HEK293T (cell line): Measurements from ENCODE around the gene SMIM1.
"Not testable (repeated sequence)": the region's sequence is repeated elsewhere in the genome, so short reads cannot be mapped to it uniquely, and the experiment has no call there.

ENCODE experiments used
- CTCF ChIA-PET: fragments of 350-600 bp; formaldehyde crosslinking; extraction: SDS; loops from one replicate; lab custom pipeline; 2021; ENCODE audit warnings: antibody characterized with exemption, inconsistent platforms; lab: Yijun Ruan, JAX
- POLR2A ChIA-PET: fragments of 350-600 bp; formaldehyde crosslinking; extraction: SDS; loops from one replicate; lab custom pipeline; 2020; ENCODE audit warnings: antibody characterized with exemption, inconsistent platforms; lab: Yijun Ruan, JAX
- DNase-seq: peaks from one replicate; pipeline ENCODE4 v3.0.0; 2012; ENCODE audit warnings: mixed read lengths; ENCODE audit errors: extremely low spot score
- ARNT ChIP-seq: fragments of 450-650 bp; IDR thresholded peaks from 2 replicates; pipeline ENCODE4 v1.6.1; 2017; ENCODE audit warnings: mild to moderate bottlenecking
- BHLHE40 ChIP-seq: fragments of 450-650 bp; IDR thresholded peaks from 2 replicates; pipeline ENCODE4 v1.6.1; 2016; ENCODE audit warnings: mild to moderate bottlenecking, moderate library complexity, borderline replicate concordance
- CTBP1 ChIP-seq: fragments of 450-650 bp; IDR thresholded peaks from 2 replicates; pipeline ENCODE4 v1.6.1; 2016; ENCODE audit warnings: borderline replicate concordance
- ELF4 ChIP-seq: fragments of 450-650 bp; IDR thresholded peaks from 2 replicates; pipeline ENCODE4 v1.6.1; 2017; ENCODE audit warnings: antibody characterized with exemption
- FOXA1 ChIP-seq: fragments of 450-650 bp; IDR thresholded peaks from 2 replicates; pipeline ENCODE4 v1.6.1; 2016; ENCODE audit warnings: mild to moderate bottlenecking
- FOXM1 ChIP-seq: fragments of 450-650 bp; IDR thresholded peaks from 2 replicates; pipeline ENCODE4 v1.6.1; 2017; ENCODE audit warnings: mild to moderate bottlenecking, borderline replicate concordance
- HDGF ChIP-seq: fragments of 450-650 bp; IDR thresholded peaks from 2 replicates; pipeline ENCODE4 v1.6.1; 2017; ENCODE audit warnings: antibody characterized with exemption, borderline replicate concordance
- L3MBTL2 ChIP-seq: fragments of 450-650 bp; conservative IDR thresholded peaks from 2 replicates; pipeline ENCODE4 v1.6.1; 2016; ENCODE audit warnings: mild to moderate bottlenecking
- LEF1 ChIP-seq: fragments of 450-650 bp; IDR thresholded peaks from 2 replicates; pipeline ENCODE4 v1.6.1; 2017; ENCODE audit warnings: mild to moderate bottlenecking, borderline replicate concordance
- NFRKB ChIP-seq: fragments of 450-650 bp; IDR thresholded peaks from 2 replicates; pipeline ENCODE4 v1.6.1; 2016; ENCODE audit warnings: mild to moderate bottlenecking, moderate library complexity
- SP1 ChIP-seq: fragments of 450-650 bp; IDR thresholded peaks from 2 replicates; pipeline ENCODE4 v1.6.1; 2017
- SUZ12 ChIP-seq: fragments of 450-650 bp; IDR thresholded peaks from 2 replicates; pipeline ENCODE4 v1.6.1; 2016; ENCODE audit warnings: mild to moderate bottlenecking
- TARDBP ChIP-seq: fragments of 450-650 bp; IDR thresholded peaks from 2 replicates; pipeline ENCODE4 v1.6.1; 2016
- ZNF384 ChIP-seq: fragments of 450-650 bp; IDR thresholded peaks from 2 replicates; pipeline ENCODE4 v1.6.1; 2016
- TF ChIP-seq, protein P1 (sequence below): fragments of 450-650 bp; IDR thresholded peaks from 2 replicates; pipeline ENCODE4 v1.6.1; 2016

The SMIM1 gene

DNA sequence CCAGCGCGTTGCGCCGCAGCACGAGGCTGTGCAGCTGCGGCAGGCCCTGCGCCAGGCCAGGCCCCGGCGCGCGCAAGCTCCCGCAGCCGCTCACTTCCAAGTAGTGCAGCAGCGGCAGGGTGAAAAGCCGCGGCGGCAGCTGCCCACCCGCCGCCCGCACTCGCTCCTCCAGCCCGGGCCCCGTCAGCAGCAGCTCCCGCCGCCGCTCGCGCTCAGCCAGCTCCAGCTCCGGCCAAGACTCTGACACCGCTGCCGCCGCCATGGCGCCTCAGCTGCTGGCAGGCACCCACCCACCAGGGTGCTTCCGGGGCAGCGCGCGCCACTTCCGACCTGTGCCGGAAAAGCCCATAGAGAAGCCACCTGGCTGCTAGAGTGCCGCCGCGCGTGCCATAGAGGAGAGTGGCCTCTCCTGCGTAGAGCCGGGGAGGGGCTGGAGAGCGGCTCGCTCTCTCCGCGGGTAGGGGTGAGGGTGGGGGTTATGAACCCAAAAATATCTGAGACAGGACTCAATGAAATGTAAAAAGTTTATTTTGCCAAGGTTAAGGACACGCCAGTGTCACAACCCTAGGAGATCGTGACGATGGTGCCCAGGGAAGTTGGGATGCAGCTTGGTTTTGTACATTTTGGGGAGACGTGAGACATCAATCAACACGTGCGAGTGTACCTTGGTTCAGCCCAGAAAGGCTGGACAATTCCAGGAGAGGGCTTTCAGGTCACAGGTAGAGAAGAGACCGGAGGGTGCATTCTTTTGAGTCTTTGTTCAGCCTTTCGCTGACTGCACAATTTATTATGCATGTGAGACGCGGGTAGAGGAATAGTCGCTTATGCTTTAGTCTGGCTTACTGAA, 23.9 kb downstream of the SMIM1 start, which contains the start of gene LRRC47:
Gene LRRC47, minus strand, starts transcription at position 284 of the 847 bp plus-strand sequence. Its CDS starts 22 bp downstream, at position 262.
- TF ChIP-seq FOXM1, result no peak
- no peak for TF ChIP-seq SUZ12
- no peak for TF ChIP-seq CTBP1
- TF ChIP-seq NFRKB, result no peak
- TF ChIP-seq BHLHE40, result no peak
- TF ChIP-seq HDGF, result no peak
- no peak for TF ChIP-seq ARNT
- TF ChIP-seq, protein P1, sequence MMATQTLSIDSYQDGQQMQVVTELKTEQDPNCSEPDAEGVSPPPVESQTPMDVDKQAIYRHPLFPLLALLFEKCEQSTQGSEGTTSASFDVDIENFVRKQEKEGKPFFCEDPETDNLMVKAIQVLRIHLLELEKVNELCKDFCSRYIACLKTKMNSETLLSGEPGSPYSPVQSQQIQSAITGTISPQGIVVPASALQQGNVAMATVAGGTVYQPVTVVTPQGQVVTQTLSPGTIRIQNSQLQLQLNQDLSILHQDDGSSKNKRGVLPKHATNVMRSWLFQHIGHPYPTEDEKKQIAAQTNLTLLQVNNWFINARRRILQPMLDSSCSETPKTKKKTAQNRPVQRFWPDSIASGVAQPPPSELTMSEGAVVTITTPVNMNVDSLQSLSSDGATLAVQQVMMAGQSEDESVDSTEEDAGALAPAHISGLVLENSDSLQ, result 0 out of 2 replicates have a peak, but pooled peaks have one; percentile 24
- no peak for TF ChIP-seq ZNF384
- no peak for TF ChIP-seq FOXA1
- peak; percentile 71 for TF ChIP-seq ELF4
- CTCF ChIA-PET, result interaction anchor here (1.0 kb wide), 1 partner anchor 28 kb away, joined by 3 read pairs; no protein-coding TSS in a partner anchor
- POLR2A ChIA-PET, result interaction anchor here (0.6 to 1.7 kb wide), 11 partner anchors 9 to 62 kb away, joined by 3 to 11 read pairs (median 3); no protein-coding TSS in a partner anchor
- peak; percentile 95 for DNase-seq

DNA sequence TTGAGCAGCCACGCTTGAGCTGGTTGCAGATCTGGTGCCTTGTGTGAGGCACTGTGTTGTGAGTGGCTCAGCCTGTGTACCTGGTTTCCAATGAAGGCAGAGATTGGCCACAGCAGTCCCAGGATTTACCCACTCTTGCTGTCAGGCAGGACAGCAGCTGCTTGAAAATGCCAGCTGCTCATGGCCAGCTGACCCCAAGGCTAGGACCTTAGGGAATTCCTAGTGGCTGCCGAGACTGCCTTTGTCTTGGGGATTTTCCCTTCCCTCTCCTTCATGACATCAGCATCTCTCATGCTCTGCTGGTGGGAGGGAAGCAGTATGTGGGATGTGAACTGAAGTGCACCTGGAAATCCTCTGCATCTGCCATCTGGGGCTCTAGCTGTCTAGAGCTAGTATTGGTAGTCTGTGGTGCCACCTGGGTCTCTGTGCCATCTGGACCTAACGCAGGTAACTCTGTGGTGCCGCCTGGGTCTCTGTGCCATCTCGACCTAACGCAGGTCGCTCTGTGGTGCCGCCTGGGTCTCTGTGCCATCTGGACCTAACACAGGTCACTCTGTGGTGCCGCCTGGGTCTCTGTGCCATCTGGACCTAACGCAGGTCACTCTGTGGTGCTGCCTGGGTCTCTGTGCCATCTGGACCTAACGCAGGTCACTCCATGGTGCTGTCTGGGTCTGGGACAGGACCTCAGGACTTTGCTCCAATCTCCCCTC, 27.6 kb downstream of the SMIM1 start:
- ChIA-PET CTCF (interaction anchor here (0.6 kb wide), 1 partner anchor 451 kb away, joined by 7 read pairs; no protein-coding TSS in a partner anchor), POLR2A (no interaction called here)
- DNase-seq, result no peak
- TF ChIP-seq ZNF384 (no peak), CTBP1 (no peak), ARNT (no peak), TARDBP (no peak), NFRKB (no peak), BHLHE40 (no peak), SP1 (no peak), HDGF (no peak)

GRCh38 chr1:3800795-3801194, 28.2 kb downstream of the SMIM1 start:
- POLR2A ChIA-PET, DNase-seq, CTCF ChIA-PET: not testable (repeated sequence)

DNA sequence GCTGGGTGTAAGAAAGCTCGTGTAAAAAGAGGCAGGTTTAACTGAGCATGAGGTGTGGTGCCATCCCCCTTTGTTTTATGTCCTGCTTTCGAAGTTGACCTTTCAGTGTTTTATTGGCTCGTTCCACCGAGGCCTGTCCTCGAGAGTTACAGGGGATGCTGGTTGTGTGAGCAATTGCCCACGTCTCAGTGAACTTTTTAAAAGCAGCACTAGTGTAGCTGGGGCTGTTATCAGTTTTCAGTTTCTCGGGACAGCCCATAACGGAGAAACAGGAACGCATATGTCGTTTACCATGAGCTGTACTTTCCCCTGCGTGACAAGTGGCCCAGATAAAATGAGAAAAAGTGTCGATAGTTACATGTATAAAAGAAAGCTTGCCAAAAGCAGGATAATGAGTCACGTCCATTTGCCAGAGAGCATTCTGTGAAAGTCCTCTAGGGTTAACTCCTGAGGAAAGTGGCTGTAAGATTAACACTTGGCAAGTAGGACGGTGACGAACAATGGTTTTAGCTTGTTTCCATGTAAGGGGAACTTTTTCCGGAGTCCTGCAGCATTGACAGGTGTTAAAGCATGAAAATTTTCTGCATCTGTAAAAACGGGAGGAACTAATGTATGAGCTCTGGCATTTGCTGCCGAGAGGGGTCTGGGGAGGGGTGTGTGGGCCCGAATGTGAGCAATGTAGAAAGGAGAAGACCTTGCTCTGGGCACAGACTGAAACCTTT, 31.5 kb downstream of the SMIM1 start:
- no peak for DNase-seq
- ChIA-PET CTCF (interaction anchor here (1.1 kb wide), 1 partner anchor 313 kb away, joined by 3 read pairs; no protein-coding TSS in a partner anchor), POLR2A (no interaction called here)
- TF ChIP-seq NFRKB (no peak), FOXA1 (no peak)

DNA sequence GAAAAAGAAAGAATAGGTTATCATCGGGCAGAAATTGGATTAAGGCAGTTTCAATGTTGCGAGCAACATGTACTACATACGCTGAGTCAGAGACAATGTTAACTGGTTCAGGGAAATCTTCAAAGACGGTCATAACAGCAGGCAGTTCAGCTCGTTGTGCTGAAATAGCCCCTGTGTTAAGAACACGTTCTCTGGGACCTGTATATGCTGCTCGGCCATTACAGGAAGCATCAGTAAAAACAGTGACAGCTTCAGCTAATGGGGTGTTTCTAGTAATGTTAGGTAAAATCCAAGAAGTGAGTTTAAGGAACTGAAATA, 32.0 kb downstream of the SMIM1 start:
- POLR2A ChIA-PET, DNase-seq: not testable (repeated sequence)
- CTCF ChIA-PET, result interaction anchor here (1.1 kb wide), 1 partner anchor 314 kb away, joined by 3 read pairs; no protein-coding TSS in a partner anchor

DNA sequence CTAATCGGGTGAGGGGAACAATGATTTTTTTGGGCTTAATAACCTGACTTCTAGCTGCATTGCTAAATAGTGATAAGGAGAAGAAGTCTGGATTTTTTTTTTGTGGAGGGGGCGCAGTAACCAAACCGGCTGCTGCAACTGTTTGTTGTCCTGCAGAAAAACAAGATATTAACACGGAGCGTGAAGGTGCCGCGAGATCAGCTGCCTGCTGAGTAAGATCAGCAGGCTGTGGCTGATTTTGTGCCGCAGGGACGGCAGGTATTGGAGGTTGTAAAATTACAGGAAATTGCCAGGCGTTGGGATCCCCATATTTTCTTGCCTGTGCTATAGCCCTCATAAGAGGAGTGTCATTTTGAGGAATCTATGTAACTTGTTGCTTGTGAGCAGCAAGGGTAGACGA, 32.5 kb downstream of the SMIM1 start:
- CTCF ChIA-PET, result interaction anchor here (1.1 kb wide), 1 partner anchor 314 kb away, joined by 3 read pairs; no protein-coding TSS in a partner anchor
- POLR2A ChIA-PET, result no interaction called here
- TF ChIP-seq TARDBP (no peak), SUZ12 (no peak), ZNF384 (no peak), LEF1 (no peak), SP1 (no peak), CTBP1 (no peak), ELF4 (no peak), FOXA1 (no peak), ARNT (no peak), NFRKB (no peak), L3MBTL2 (no peak), HDGF (no peak), BHLHE40 (no peak)
- TF ChIP-seq, protein P1, result no peak
- DNase-seq, result no peak

DNA sequence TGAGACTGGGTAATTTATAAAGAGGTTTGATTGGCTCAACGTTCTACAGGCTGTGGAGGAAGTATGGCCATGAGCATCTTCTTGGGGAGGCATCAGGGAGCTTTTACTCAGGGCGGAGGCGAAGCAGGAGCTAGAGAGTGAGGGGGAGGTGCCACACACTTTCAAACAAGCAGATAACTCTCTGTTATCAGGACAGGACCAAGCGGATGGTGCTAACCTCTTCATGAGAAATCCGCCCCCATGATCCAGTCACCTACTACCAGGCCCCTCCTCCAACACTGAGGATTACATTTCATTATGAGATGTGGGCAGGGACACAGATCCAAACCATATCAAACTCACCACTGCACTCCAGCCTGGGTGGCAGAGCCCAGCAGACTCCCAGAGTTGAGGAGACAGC, 35.2 kb downstream of the SMIM1 start:
- TF ChIP-seq ELF4, result no peak
- no peak for TF ChIP-seq HDGF
- ChIA-PET CTCF (no interaction called here), POLR2A (interaction anchor here (1.5 kb wide), 1 partner anchor 12 kb away, joined by 4 read pairs; the partner anchor contains the start of gene LRRC47)
- DNase-seq, result no peak
